ENCODE measurements around the gene PARD3.

GRCh38 chr10:34297541-34298345 is 517.4 kb downstream of the PARD3 start:
- TF ChIP-seq CTCF (IDR thresholded peaks at IDR 0.05) (no peak), POLR2A (IDR thresholded peaks at IDR 0.05) (no peak)
